ENCODE results near the gene MCTP1.

Gene MCTP1

DNA sequence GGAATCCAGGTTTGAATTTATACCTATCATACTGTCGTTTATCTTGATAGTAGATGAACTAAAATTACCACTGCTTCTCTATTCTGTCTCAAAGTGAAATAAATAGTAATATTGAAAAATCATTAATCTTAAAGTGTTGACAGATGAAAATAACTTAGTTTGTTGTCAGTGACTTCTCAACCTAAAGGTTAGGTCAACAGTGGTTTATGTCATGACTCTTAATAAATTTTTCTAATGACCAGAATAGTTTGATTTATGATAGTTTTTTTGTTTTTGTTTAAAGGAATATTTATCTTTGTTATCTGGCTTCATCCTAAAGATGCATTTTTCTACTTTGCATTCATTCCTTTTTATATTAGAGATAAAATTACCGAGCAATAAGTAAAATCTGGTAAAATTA is 585.3 kb downstream of the MCTP1 start:
- Histone ChIP-seq H2AFZ (ENCODE audit: low read depth, low read length) (no peak overlapping the region), H3K9ac (ENCODE audit: low read length) (no peak overlapping the region), H3K9me3 (ENCODE audit: control insufficient read depth, low read length) (no peaks in the 10 kb centered on the region), H3K14ac (ENCODE audit: low read length in 2 of 2) (no peak overlapping the region), H2BK5ac (ENCODE audit: low read depth, low read length, poor library complexity, severe bottlenecking) (no peak overlapping the region), H3K79me1 (replicated peaks; ENCODE audit: low read length, poor library complexity, severe bottlenecking) (no peaks in the 10 kb centered on the region), H3K4me3 (ENCODE audit: insufficient read depth in 1 of 2, low read depth in 1 of 2, low read length in 2 of 2) (no peak overlapping the region), H4K91ac (ENCODE audit: low read length) (no peak overlapping the region), H2AK5ac (ENCODE audit: low read length, severe bottlenecking) (no peak overlapping the region), H3K4me2 (ENCODE audit: low read length, poor library complexity, severe bottlenecking) (no peak overlapping the region), H3K4ac (ENCODE audit: low read depth in 1 of 2, low read length in 2 of 2) (no peak overlapping the region), H4K8ac (ENCODE audit: low read length) (no peak overlapping the region), H3K27ac (ENCODE audit: low read length, poor library complexity, severe bottlenecking) (no peak overlapping the region), H3K18ac (ENCODE audit: low read depth in 1 of 2, low read length in 2 of 2) (no peak overlapping the region), H2BK120ac (ENCODE audit: low read depth, low read length) (no peak overlapping the region), H3K27me3 (ENCODE audit: control insufficient read depth in 1 of 2, insufficient read depth in 1 of 2, low read length in 2 of 2) (no peaks in the 10 kb centered on the region), H3K4me1 (ENCODE audit: control insufficient read depth, insufficient read depth, low read depth, low read length) (no peaks in the 10 kb centered on the region), H2BK15ac (ENCODE audit: low read depth, poor library complexity, severe bottlenecking) (no peak overlapping the region), H3K23ac (ENCODE audit: low read length in 2 of 2) (no peak overlapping the region), H3K36me3 (ENCODE audit: control insufficient read depth in 1 of 2, insufficient read depth in 2 of 2, low read depth in 1 of 2, low read length in 2 of 2) (no peaks in the 10 kb centered on the region), H2BK12ac (ENCODE audit: low read length in 2 of 2) (no peak overlapping the region)
- DNase-seq: no peak
- 100% methylated on average over 2 of the region's 2 CpGs for WGBS

DNA sequence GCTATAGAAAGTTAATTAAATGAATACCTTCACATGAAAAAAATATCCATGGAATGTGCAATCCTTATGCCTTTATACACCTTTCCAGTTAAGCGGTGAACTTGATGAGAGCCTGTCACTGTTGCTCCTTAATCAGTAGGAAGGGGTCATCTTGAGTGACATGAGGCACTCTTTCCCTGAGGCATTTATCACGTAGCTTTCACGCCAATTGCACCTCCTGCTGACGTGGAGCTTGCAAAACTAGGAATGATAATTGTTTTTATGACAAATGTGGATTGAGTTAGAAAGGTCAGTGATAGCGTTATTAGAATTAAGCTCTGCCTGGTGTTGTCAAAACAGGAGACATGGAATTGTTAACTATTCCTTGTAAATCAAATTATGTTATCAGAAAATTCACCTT is 586.7 kb downstream of the MCTP1 start:
- Histone ChIP-seq H3K4me1 (ENCODE audit: control insufficient read depth, insufficient read depth, low read depth, low read length) (no peaks in the 10 kb centered on the region), H3K9ac (ENCODE audit: low read length) (no peak overlapping the region), H3K36me3 (ENCODE audit: control insufficient read depth in 1 of 2, insufficient read depth in 2 of 2, low read depth in 1 of 2, low read length in 2 of 2) (no peaks in the 10 kb centered on the region), H3K23ac (ENCODE audit: low read length in 2 of 2) (no peak overlapping the region), H3K14ac (ENCODE audit: low read length in 2 of 2) (no peak overlapping the region), H4K91ac (ENCODE audit: low read length) (no peak overlapping the region), H2BK120ac (ENCODE audit: low read depth, low read length) (no peak overlapping the region), H2AK5ac (ENCODE audit: low read length, severe bottlenecking) (no peak overlapping the region), H3K27ac (ENCODE audit: low read length, poor library complexity, severe bottlenecking) (no peak overlapping the region), H2BK5ac (ENCODE audit: low read depth, low read length, poor library complexity, severe bottlenecking) (no peak overlapping the region), H4K8ac (ENCODE audit: low read length) (no peak overlapping the region), H3K27me3 (ENCODE audit: control insufficient read depth in 1 of 2, insufficient read depth in 1 of 2, low read length in 2 of 2) (no peaks in the 10 kb centered on the region), H3K9me3 (ENCODE audit: control insufficient read depth, low read length) (no peaks in the 10 kb centered on the region), H3K18ac (ENCODE audit: low read depth in 1 of 2, low read length in 2 of 2) (no peak overlapping the region), H3K4me3 (ENCODE audit: insufficient read depth in 1 of 2, low read depth in 1 of 2, low read length in 2 of 2) (no peak overlapping the region), H2BK15ac (ENCODE audit: low read depth, poor library complexity, severe bottlenecking) (no peak overlapping the region), H3K4me2 (ENCODE audit: low read length, poor library complexity, severe bottlenecking) (no peak overlapping the region), H3K4ac (ENCODE audit: low read depth in 1 of 2, low read length in 2 of 2) (no peak overlapping the region), H2AFZ (ENCODE audit: low read depth, low read length) (no peak overlapping the region), H2BK12ac (ENCODE audit: low read length in 2 of 2) (no peak overlapping the region), H3K79me1 (replicated peaks; ENCODE audit: low read length, poor library complexity, severe bottlenecking) (no peaks in the 10 kb centered on the region)
- no peak for DNase-seq
- 96% methylated on average over 4 of the region's 5 CpGs for WGBS

GRCh38 chr5:94694671-94695070 is 590.2 kb downstream of the MCTP1 start:
- Histone ChIP-seq H3K4me3 (ENCODE audit: insufficient read depth in 1 of 2, low read depth in 1 of 2, low read length in 2 of 2) (no peak overlapping the region), H2BK12ac (ENCODE audit: low read length in 2 of 2) (no peak overlapping the region), H3K4ac (ENCODE audit: low read depth in 1 of 2, low read length in 2 of 2) (no peak overlapping the region), H2AK5ac (ENCODE audit: low read length, severe bottlenecking) (no peak overlapping the region), H2BK120ac (ENCODE audit: low read depth, low read length) (no peak overlapping the region), H3K27me3 (ENCODE audit: control insufficient read depth in 1 of 2, insufficient read depth in 1 of 2, low read length in 2 of 2) (no peaks in the 10 kb centered on the region), H3K9ac (ENCODE audit: low read length) (no peak overlapping the region), H3K4me1 (ENCODE audit: control insufficient read depth, insufficient read depth, low read depth, low read length) (peaks cover 2% of the 10 kb centered on the region), H3K27ac (ENCODE audit: low read length, poor library complexity, severe bottlenecking) (no peak overlapping the region), H2AFZ (ENCODE audit: low read depth, low read length) (no peak overlapping the region), H2BK15ac (ENCODE audit: low read depth, poor library complexity, severe bottlenecking) (no peak overlapping the region), H3K79me1 (replicated peaks; ENCODE audit: low read length, poor library complexity, severe bottlenecking) (no peaks in the 10 kb centered on the region), H2BK5ac (ENCODE audit: low read depth, low read length, poor library complexity, severe bottlenecking) (no peak overlapping the region), H3K9me3 (ENCODE audit: control insufficient read depth, low read length) (no peaks in the 10 kb centered on the region), H4K91ac (ENCODE audit: low read length) (no peak overlapping the region), H3K4me2 (ENCODE audit: low read length, poor library complexity, severe bottlenecking) (no peak overlapping the region), H3K18ac (ENCODE audit: low read depth in 1 of 2, low read length in 2 of 2) (no peak overlapping the region), H3K36me3 (ENCODE audit: control insufficient read depth in 1 of 2, insufficient read depth in 2 of 2, low read depth in 1 of 2, low read length in 2 of 2) (peaks cover 0 to under 1% of the 10 kb centered on the region in 2 experiments), H4K8ac (ENCODE audit: low read length) (no peak overlapping the region), H3K23ac (ENCODE audit: low read length in 2 of 2) (no peak overlapping the region), H3K14ac (ENCODE audit: low read length in 2 of 2) (no peak overlapping the region)
- WGBS: 100% methylated on average over 1 of the region's 2 CpGs
- DNase-seq: no peak

DNA sequence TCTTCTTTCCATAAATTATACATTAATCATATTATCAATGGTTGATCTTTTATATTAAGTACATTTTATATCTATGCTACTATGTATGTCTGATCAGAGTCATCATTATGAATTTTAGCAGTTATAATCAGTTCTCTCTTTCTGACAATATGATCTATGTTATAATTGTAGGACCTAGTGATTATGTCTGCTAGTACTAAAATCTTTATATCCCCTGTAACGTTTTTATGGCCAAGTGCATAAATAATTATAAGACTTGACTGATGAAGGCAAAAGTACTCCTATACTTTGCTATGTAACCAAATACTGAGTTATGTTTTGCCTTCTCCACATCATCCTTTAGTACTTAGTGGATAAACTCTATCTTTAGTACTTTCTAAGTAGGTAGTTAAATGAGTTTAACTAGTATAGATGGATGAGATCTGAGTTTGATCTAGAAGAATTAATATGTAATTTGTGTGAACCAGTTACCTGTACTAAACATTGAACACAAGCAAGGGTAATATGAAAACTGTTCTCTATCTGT is 591.0 kb downstream of the MCTP1 start:
- Histone ChIP-seq H3K4me1 (ENCODE audit: control insufficient read depth, insufficient read depth, low read depth, low read length) (peaks cover 2% of the 10 kb centered on the region), H2BK15ac (ENCODE audit: low read depth, poor library complexity, severe bottlenecking) (no peak overlapping the region), H3K27ac (ENCODE audit: low read length, poor library complexity, severe bottlenecking) (no peak overlapping the region), H3K9me3 (ENCODE audit: control insufficient read depth, low read length) (no peaks in the 10 kb centered on the region), H4K91ac (ENCODE audit: low read length) (no peak overlapping the region), H2BK5ac (ENCODE audit: low read depth, low read length, poor library complexity, severe bottlenecking) (no peak overlapping the region), H2AFZ (ENCODE audit: low read depth, low read length) (no peak overlapping the region), H3K79me1 (replicated peaks; ENCODE audit: low read length, poor library complexity, severe bottlenecking) (no peaks in the 10 kb centered on the region), H3K4ac (ENCODE audit: low read depth in 1 of 2, low read length in 2 of 2) (no peak overlapping the region), H3K36me3 (ENCODE audit: control insufficient read depth in 1 of 2, insufficient read depth in 2 of 2, low read depth in 1 of 2, low read length in 2 of 2) (peaks cover 0 to 4% of the 10 kb centered on the region in 2 experiments), H3K18ac (ENCODE audit: low read depth in 1 of 2, low read length in 2 of 2) (no peak overlapping the region), H3K27me3 (ENCODE audit: control insufficient read depth in 1 of 2, insufficient read depth in 1 of 2, low read length in 2 of 2) (no peaks in the 10 kb centered on the region), H2AK5ac (ENCODE audit: low read length, severe bottlenecking) (no peak overlapping the region), H3K4me2 (ENCODE audit: low read length, poor library complexity, severe bottlenecking) (no peak overlapping the region), H4K8ac (ENCODE audit: low read length) (no peak overlapping the region), H3K4me3 (ENCODE audit: insufficient read depth in 1 of 2, low read depth in 1 of 2, low read length in 2 of 2) (no peak overlapping the region), H3K14ac (ENCODE audit: low read length in 2 of 2) (no peak overlapping the region), H3K23ac (ENCODE audit: low read length in 2 of 2) (no peak overlapping the region), H3K9ac (ENCODE audit: low read length) (no peak overlapping the region), H2BK12ac (ENCODE audit: low read length in 2 of 2) (no peak overlapping the region), H2BK120ac (ENCODE audit: low read depth, low read length) (no peak overlapping the region)
- no peak for DNase-seq
- no CpG with 5 or more reads among the region's 1 CpG for WGBS

Measured in mesenchymal stem cell (in vitro differentiated cells and primary cell).